Spleen (tissue), 7 donors: ENCODE data around the gene STAT4.

Experiments used
- POLR2A ChIP-seq, 3 donors: fragments of 450-650 bp; IDR thresholded peaks; one replicate each; pipeline ENCODE4 v1.5.1; 2017; ENCODE audit warnings: antibody characterized with exemption in 3 of 3, mild to moderate bottlenecking in 1 of 3
- TF ChIP-seq, protein P1 (sequence below), 11 experiments: fragments of 200-600 bp in 7 of 11; fragments of 450-650 bp in 4 of 11; sonication (generic) in 4 of 11; IDR thresholded peaks in 8 of 11; conservative IDR thresholded peaks in 3 of 11; 1 replicate in 7 of 11; 2 replicates in 4 of 11; pipeline versions ENCODE4 v1.4.0 to v1.8.0; 2016 to 2021; ENCODE audit warnings: antibody characterized with exemption in 11 of 11, inconsistent platforms in 4 of 11, mild to moderate bottlenecking in 1 of 11
- donor health status: DM: no; HTN: no; CAD: no; lungs with moderate emphysema.
- donor health status: DM: no; HTN: no; CAD: no.
- donor health status: DM: no; HTN: no; CAD: no.

DNA sequence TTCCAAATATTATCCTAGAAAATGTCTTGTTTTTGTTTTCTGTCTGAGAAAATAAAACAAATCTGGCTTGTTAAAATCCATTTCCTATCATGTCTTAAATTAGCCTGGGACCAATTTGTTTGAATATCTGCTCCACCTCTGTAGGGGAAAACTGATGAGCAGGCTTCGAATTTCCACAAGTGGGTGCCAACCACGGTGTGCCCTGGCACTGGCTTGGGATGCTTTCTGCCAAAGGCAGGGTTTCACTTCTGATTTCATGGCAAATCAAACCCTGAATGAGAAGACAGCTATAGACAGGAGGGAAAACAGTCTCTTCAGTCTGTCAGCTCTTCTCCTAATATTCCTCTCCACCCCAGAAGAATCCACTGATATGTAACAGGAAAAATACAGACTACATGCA lies 33.7 kb upstream of the STAT4 start:
- no peak for TF ChIP-seq POLR2A (IDR thresholded peaks at IDR 0.05)
- TF ChIP-seq, protein P1, sequence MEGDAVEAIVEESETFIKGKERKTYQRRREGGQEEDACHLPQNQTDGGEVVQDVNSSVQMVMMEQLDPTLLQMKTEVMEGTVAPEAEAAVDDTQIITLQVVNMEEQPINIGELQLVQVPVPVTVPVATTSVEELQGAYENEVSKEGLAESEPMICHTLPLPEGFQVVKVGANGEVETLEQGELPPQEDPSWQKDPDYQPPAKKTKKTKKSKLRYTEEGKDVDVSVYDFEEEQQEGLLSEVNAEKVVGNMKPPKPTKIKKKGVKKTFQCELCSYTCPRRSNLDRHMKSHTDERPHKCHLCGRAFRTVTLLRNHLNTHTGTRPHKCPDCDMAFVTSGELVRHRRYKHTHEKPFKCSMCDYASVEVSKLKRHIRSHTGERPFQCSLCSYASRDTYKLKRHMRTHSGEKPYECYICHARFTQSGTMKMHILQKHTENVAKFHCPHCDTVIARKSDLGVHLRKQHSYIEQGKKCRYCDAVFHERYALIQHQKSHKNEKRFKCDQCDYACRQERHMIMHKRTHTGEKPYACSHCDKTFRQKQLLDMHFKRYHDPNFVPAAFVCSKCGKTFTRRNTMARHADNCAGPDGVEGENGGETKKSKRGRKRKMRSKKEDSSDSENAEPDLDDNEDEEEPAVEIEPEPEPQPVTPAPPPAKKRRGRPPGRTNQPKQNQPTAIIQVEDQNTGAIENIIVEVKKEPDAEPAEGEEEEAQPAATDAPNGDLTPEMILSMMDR (IDR thresholded peaks at IDR 0.05 in 8 of 11, conservative IDR thresholded peaks at IDR 0.05 in 3 of 11), result no peak
